Suppressor macrophage treated with lipopolysaccharide for 4 hours (primary cell): ENCODE data around the gene SEC16A.

Experiments
- DNase-seq: peaks from one replicate; pipeline ENCODE4 v3.0.0-alpha.2; 2020

Gene SEC16A

DNA sequence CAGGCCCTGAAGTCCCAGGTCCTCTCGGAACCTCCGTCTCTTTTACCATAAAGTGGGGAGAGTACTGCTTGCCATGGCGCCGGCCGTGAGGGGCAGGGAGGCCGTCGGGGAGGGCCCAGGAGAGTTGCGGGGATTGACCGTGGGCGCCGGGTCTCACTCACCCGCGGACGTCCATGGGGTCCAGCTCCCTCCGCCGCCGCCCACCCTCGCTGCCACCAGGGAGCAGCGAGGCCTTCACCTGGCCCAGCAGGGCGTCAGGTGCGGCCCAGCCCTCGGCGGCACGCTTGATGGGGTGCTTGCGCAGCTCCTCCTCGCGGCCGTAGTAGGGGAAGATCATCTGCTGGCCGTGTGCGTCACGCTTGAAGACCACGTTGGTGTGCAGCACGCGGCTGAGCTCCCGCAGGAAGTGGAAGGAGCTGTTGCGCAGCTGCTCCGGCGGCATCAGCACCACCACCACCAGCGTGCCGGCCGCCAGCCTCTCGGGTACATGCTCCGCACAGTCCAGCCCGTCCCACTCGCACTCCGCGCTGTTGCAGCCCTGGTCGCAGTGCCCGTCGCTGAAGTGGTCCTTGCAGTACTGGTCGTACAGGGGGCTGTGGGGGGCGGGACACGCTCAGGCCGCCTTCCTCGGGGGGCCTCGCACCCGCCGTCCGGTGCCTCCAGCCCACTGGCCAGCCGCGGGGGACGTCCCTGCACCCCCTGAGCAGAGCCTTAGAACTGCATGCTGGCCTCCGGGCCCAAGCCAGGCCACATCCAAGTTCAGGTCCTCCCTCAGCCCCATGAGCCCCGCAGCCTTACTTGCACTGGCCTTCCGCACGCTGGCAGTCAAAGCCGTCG, 21.9 kb upstream of the SEC16A start:
- DNase-seq = no peak

DNA sequence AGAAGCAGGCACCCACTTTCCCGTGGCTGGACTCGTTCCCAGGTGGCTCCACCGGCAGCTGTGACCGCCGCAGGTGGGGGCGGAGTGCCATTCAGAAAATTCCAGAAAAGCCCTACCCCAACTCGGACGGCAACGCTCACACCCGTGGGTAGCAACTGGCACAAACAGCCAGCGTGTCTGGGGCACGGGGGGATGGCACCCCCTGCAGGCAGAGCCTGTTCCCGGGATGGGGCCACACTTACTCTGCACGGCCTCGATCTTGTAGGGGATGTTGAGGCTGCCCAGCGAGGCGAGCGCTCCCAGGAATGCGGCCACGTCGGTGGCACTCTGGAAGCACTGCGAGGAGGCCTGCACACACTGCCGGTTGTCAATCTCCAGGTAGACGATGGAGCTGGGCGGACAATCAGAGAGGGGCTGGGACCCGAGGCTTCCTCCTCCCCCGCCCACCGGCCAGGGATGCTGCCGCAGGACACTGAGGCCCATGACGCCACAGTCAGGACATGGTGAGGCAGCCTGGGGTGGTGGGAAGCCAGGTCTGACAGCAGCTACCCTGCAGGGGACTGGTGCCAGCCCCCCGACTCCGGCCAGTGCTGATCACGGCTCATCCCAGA, 20.2 kb upstream of the SEC16A start:
- no peak for DNase-seq

DNA sequence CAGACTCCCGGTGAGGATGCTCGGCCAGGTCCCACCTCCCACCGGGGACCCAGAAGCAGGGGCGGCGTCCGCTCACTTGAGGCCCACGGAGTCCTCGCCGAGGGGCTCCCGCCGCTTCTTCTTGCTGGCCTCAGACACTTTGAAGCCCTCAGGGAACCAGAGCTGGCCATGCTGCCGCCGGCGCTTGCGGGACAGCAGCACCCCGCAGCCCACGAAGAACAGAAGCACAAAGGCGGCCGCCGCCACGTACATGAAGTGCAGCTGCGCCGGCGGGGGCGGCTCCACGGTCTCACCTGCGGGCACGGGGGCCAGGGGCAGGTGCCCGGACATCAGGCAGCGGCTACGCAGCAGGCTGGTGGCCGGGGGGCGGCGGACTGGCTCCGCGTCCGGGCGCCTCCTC, 19.4 kb upstream of the SEC16A start:
- DNase-seq = no peak

DNA sequence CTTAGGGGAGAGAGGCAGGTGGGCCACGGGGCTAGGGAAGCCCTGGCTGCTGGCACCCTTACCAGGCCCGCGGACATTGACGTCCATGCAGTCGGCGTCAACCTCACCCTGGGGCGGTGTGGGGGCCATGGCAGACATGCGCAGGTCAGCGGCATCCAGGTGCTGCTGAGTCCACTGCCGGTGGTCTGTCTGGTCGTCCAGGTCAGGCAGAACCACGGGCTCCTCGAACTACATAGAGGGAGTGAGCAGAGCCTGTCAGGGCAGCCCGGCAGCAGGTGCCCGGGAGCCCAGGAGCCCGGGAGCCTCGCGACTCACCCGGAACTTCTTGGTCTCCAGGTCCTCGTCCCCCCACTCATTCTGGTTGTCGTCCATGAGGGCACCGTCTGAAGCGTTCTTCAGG, 18.8 kb upstream of the SEC16A start:
- DNase-seq = no peak

DNA sequence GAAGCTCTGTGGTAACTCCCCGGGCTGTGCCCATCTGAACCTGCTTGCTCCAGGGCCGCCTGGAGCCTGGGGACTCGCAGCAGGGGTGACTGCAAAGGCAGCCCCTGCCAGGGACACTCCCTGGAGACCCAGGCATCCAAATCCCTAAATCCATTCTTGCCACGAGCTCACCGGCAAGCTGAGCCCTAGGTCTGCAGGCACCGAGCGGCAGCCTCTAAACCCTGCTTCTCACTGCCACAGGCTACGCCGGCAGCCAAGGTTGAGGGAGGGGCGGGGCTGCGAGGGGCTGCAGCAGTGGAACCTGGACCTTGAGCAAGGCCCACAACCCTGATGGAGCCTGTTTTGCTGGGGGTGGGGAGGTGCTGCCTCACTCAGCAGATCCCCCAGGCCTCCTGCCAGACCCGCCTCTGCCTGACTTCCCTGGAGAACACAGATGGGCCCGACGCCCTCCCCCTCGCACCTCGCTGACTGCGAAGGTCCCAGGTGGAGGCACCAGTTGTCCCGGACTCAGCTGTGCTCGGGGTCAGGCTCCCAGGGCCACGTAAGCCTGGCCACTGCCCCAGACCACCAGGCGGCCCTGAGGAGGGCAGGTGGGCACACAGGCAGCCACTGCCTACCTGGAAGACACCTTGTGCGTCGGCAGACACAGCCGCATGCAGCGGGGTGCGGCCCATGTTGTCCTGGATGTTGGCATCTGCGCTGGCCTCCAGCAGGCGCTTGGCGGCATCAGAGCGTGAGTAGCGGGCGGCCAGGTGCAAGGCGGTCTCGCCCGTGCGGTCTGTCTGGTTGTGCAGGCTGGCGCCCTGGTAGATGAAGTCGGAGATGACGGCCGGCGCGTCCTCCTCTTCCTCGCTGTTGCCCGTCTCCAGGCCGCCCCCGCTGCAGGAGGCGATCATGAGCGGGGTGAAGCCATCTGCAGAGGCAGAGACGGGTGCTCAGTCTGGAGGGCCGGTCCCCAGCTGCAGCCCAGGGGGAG, 17.4 kb upstream of the SEC16A start:
- no peak for DNase-seq

DNA sequence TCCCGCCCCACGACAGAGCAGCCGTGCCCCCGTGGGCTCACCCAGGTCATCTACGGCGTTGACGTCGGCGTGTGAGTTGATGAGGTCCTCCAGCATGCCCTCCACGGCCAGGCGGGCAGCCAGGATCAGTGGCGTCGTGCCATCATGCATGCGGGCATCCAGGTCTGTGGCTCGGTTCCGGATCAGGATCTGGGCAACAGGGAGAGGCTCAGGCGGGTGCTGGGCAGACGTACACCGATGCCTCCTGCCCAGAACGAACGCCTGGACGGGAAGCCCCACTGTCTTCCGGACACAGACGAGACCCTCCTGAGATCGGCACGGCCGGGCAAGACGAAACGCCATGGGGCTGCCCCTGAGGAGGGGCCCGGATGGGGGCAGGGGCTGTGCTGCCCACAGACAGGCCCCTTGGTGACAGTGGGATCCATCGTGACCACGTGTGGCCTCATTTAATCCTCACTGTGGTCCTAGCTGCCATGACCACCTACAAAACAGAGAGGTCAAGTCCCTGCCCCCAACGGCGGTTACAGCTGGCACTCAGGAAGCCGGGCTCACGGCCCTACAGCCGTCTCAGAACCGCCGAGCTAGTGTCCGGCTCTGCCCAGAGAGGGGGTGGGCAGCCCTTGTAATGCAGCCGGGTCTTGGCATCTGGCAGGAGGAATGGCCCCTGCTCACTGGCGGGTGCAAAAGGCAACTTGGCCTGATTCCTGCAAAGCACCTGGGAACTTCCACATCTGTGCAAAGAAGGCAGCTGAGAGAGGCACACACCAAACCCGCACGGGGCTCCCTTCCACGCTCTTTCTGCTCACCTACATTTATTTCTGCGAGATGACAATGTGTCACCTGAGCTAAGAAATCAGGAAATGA, 16.5 kb upstream of the SEC16A start:
- DNase-seq = no peak

DNA sequence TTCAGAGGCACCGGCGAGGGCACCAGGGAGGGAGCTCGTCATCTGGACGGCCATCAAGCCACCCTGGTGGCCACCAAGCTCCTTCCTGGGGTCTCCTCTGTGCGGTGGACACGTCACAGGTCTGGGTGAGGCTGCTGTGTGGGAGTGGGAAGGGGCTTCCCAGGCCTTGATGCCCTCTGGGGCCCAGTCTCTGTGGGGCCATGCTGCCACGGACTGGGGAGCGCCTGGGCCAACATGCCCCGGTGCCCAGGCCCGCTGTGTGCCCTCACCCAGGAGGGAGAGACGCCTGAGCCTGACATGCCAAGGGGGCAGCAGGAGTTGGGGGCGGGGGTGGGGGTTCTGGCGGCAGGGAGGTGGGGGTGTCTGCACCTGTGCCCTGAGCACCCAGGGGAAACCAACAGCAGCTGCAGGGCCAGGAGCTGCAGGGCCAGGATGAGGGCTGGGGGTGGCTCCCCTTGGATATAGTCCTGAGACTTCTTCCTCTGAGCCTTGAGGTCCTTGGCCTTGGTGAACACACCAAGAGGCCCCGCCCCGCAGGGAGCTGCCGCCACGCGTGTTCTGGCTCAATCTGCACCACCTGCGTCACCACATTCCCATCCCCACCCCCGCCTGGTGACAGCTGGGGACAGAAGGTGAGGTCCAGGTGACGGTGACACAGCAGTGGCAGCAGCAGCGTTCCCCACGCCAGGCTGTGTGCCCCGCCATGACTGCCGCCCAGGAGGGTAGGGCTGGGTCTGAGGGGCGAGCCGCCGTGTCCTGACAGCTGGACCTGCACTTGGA, 15.3 kb upstream of the SEC16A start:
- no peak for DNase-seq

DNA sequence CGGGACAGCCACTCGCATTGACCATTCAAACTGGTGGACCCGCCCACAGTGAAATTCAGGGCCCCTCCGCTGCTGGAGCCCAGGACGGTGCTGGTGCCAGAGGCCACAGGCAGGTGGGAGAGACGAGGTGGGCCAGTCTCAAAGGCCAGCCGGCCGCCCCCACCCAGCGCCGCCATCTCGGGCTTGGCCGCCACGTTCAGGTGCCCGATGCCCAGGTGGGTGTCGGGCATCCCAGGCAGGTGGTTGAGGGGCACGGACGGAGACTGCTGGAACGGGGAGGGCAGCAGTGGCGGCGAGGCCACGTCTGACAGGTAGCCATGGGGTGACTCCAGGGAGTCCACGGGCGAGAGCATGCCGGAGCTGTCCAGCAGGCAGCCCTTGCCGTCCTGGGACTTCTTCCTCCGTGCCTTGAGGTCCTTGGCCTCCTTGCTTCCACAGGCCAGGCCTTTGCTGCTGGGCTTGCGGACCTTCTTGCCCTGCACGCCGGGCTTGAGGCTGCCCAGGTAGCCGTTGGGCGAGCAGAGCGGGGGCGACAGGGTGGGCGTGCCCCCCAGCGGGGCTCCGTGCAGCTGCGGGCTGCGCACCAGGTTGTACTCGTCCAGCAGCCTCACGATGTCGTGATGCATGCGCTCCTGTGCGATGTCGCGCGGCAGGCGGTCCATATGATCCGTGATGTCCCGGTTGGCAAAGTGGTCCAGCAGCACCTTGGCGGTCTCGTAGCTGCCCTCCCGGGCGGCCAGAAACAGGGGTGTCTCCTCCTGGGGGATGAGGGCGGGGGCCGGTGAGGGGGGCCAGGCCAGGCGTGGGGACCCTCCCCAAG, 14.2 kb upstream of the SEC16A start:
- DNase-seq = no peak

DNA sequence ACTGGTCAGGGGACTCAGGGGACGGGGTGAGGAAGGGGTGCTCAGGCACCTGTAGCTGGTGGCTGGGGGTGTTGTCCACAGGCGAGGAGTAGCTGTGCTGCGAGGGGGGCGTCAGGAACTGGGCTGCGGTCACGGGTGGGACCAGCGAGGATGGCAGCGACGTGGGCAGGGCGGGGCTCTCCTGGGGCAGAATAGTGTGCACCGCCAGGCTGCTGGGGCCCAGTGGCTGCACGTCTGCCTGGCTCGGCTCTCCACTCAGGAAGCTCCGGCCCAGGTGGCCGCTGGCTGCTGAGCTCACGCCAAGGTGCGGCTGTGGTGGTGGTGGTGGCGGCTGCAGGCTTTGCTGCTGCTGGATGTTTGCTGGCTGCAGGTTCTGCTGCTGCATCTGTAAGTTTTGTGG, 13.3 kb upstream of the SEC16A start:
- DNase-seq = no peak

DNA sequence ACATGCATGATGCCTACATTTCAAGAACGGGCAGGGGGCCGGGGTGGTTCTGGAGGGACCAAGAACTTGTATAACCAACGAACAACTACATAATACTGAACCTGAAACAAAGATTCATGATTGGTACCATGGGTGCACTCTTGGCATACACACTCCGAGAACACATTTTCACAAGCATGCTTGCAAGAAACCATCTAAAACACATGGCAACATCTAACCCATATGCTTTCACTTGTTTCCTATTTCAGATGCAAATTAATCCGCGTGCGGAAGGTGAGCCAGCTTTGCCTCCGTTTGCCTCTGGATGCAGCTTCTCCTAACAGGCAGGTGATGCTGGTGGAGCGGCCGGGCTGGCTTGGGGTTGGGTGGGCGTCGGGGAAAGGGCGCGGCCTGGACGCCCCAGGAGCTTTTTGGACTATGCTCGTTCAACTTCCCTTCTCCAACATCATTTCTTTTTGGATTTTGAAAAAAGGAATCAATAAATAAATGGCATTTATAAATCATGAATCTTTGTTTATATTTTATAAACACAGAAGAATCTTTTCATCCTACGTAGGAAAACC, 12.5 kb upstream of the SEC16A start:
- no peak for DNase-seq

DNA sequence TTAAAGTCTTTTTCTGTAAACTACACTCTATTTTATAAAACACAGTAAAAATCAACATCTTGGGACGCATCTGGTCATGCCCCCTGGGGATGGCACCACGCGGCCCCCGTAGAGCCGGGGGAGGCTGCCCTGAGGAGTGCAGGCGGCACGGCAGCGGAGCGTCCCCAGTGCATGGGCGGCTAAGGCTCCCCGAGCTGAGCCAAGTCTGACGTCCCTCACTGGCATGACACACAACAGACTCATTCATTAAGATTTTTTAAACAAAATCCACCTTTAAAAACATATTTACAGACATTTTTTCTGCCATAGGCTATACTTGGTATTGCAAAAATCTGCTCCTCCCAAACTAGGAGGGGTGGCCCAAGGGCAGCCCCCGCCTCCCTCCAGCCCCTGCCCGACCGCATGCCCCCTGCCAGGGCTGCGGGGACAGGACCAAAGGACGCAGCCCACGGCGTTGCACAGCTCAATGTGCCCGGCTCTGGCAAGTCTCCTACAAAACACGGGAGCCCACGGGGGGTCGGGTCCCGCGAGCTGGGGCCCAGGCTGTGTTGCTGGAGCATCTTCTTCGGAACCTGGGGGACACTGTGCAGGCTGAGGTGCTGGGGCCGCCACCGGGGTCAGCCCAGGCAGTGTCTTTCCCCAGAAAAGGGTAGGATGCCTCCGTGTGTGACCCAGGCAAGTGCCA, 11.8 kb upstream of the SEC16A start:
- DNase-seq = no peak

DNA sequence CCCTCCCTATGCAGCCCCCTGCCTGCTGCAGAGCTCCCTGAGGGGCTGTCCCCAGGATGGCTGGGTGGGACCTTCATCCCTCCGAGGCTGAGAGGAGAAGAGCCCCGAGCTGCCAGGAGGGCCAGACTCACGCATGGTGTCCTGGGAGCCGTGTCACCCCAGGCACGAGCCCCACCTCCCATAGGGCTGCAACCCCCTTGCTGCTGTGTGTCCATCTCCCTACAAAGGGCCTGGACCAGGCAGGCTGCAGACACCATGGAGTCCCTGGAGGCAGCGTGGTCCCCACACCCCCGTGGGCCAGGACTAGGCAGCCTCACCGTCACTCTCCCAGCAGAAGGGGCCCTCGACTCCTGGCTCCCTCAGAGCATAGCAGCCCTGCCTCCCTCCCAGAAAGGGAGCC, 11.2 kb upstream of the SEC16A start:
- DNase-seq = no peak

DNA sequence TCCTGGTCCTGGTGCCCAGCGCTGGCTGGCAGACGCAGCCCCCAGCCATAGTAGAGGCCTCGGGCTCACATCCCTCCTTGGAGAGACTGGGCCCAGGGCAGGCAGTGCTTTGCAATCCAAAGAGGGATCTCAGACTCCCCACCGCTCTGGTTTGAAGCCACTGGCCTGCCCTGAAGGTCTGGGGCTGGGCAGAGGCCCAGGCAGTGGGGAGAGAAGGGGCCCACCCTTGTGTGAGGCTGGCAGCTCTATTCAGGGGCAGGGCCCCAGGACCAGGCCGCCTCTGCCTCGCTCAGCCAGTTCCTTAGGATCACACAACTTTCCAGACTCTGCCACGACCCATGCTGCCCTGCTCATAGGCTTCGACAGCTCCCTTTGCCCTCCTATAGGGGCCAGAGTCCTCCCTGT, 10.7 kb upstream of the SEC16A start:
- no peak for DNase-seq

DNA sequence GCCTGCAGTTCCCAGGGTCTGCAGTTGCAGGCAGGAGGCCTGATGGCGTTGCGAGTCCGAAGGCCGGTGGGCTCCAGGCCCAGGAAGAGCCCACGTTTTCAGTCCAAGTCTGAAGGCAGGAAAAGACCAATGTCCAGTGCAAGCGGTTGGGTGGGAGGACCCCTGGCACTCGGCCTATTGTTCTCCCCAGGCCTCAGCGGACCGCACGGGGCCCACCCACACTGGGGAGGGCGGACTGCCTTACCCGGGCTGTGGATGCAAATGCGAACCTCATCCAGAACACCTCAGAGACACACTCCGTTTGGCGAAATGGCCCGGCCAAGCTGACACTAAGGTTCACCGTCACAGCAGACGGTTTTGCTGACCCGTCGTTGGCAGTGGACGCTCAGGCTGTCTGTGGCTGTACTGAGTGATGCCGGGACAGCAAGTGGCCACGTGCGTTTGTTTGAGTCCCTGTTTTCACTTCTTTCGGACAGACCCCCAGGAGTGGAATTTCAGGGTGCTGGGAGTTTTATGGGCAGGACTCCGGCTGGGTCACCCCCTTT, 10.2 kb upstream of the SEC16A start:
- no peak for DNase-seq

DNA sequence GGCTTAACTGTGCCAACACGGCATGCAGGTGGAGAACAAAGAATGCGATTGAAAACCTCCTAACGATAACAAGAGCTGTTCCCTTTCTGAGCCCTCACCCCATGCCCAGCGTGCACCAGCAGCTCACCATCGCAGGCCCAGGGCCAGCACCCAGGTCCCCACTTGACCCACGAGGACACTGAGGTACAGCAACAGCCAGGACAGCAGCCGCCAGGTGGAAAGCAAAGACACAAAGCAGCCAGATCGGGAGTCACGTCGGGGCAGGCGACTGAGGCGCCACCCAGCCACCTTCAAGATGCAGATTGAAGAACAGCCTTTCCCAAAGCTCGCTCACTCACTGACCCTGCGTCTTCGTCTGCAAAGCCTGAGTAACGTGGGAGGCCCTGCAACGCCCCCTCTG, 6.9 kb upstream of the SEC16A start:
- DNase-seq = no peak

DNA sequence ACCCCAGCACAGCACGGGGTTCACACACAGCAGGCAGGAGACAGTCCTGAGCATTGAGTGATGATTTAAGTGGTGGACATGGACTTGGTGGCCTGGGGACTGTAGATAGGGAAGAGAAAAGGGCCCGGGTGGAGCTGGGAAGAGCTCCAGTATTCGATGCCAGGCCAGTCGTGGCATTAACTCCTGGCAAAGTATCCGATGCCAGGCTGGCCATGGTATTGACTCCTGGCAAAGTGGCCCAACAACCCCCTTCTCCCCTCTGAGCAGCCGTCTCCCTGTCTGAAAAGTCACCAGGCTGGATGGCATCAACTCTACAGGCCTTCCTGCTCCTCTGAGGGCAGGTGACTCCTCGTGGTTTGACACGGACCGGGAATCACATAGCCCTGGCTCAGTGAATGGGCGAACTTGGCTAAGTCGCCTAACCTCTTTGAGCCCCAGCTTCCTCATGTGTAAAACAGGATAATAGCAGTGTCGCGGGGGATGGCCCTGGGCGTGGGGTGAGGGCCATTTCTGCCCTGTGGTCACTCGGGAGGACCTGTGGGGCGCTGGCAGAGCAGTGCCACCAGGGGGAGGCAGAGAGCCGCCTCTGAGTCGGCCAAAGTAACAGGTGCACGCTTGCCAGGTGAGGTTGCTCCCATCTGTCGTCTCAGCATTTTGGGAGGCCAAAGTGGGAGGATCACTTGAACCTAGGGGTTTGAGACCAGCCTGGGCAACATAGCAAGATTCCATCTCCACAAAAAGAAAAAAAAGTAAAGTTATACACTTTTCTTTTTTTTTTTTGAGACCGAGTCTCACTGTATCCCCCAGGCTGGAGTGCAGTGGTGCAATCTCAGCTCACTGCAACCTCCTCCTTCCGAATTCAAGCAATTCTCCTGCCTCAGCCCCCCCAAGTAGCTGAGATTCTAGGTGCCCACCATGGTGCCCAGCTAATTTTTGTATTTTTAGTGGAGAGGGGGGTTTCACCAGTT, 5.7 kb upstream of the SEC16A start:
- DNase-seq = peak; percentile 59

DNA sequence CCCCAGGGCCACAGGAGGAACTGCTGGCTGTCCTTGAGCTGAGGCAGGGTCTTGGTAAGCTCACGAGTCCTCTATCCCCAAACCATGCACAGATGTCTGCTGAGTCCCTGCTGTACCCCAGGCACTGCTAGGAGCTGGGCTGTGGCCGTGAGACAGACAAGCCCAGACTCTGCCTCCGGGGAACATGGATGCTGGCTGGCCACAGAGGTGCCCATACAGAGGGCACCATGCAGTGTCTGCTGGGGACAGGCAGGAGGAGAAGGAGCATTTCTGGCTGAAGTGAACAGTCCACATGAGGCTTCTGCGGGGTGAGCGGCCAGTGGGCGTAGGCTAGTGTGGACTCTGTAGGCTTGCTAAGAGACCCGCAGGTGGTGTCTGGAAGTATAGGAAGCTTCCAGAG, 4.8 kb upstream of the SEC16A start:
- DNase-seq = no peak
